GM21423 (cell line): ENCODE data around the gene NTN4.
"Not testable (repeated sequence)": the region's sequence is repeated elsewhere in the genome, so short reads cannot be mapped to it uniquely, and the experiment has no call there.

Experiments used
- ATAC-seq: cut with Tn5 transposase; IDR thresholded peaks from one replicate; pipeline ENCODE4 v1.9.1; 2021; ENCODE audit warnings: mild to moderate bottlenecking, moderate library complexity; ENCODE audit not compliant: unreplicated experiment

NTN4 gene

GRCh38 chr12:95629392-95629791 is 161.2 kb downstream of the NTN4 start:
- no peak for ATAC-seq

- ATAC-seq = no peak
These were observed 163.7 kb downstream of the NTN4 start for GRCh38 chr12:95626854-95627253.

- ATAC-seq = no peak
These were observed 165.6 kb downstream of the NTN4 start for GRCh38 chr12:95625012-95625411.

- ATAC-seq = no peak
These were observed 166.0 kb downstream of the NTN4 start for GRCh38 chr12:95624589-95624988.

- ATAC-seq = no peak
These were observed 166.9 kb downstream of the NTN4 start for GRCh38 chr12:95623554-95624170.

GRCh38 chr12:95622879-95623278 is 167.7 kb downstream of the NTN4 start:
- no peak for ATAC-seq

- no peak for ATAC-seq
These were observed 168.8 kb downstream of the NTN4 start for GRCh38 chr12:95621725-95622124.

GRCh38 chr12:95620171-95620570 is 170.4 kb downstream of the NTN4 start:
- no peak for ATAC-seq

GRCh38 chr12:95616470-95616869 is 174.1 kb downstream of the NTN4 start:
- not testable (repeated sequence) for ATAC-seq

GRCh38 chr12:95615749-95616148 is 174.8 kb downstream of the NTN4 start:
- ATAC-seq = no peak

- no peak for ATAC-seq
These were observed 176.1 kb downstream of the NTN4 start for GRCh38 chr12:95614390-95614982.

GRCh38 chr12:95613021-95613420 is 177.5 kb downstream of the NTN4 start:
- ATAC-seq = no peak

- ATAC-seq = no peak
These were observed 178.8 kb downstream of the NTN4 start for GRCh38 chr12:95611676-95612309.

- ATAC-seq = no peak
These were observed 182.1 kb downstream of the NTN4 start for GRCh38 chr12:95608252-95609033.
